Large intestine (tissue), 12 donors: Measurements from ENCODE around the gene NAALADL1. TPM values are rescaled to one million over a fixed set of nuclear protein-coding genes. Genes with fewer than 3 reads are reported as not detected.

Experiments
- DNase-seq, 2 donors: peaks; one replicate each; pipeline versions ENCODE4 v3.0.0 to v3.0.0-alpha.2; 2013
- H3K27ac ChIP-seq: one replicate; pipeline ENCODE4 v1.5.1; 2013; ENCODE audit warnings: low read length
- H3K27me3 ChIP-seq: 2 replicates; pipeline ENCODE4 v1.6.1; 2013; ENCODE audit warnings: low read length; ENCODE audit not compliant: control insufficient read depth, insufficient read depth
- H3K36me3 ChIP-seq: 2 replicates; pipeline ENCODE4 v1.6.1; 2013; ENCODE audit warnings: low read length; ENCODE audit not compliant: control insufficient read depth, insufficient read depth
- H3K4me1 ChIP-seq: one replicate; pipeline ENCODE4 v1.6.1; 2013; ENCODE audit warnings: low read length; ENCODE audit not compliant: control insufficient read depth, insufficient read depth
- H3K4me3 ChIP-seq: one replicate; pipeline ENCODE4 v1.5.1; 2013; ENCODE audit warnings: low read length
- H3K9me3 ChIP-seq: one replicate; pipeline ENCODE4 v1.6.1; 2013; ENCODE audit warnings: mild to moderate bottlenecking, low read depth, low read length, moderate library complexity; ENCODE audit not compliant: control insufficient read depth
- WGBS: methylation state at CpG from one replicate; pipeline ENCODE4 v1.1.5; 2013; ENCODE audit warnings: low lambda C conversion rate; ENCODE audit not compliant: insufficient coverage; 5-methylcytosine and 5-hydroxymethylcytosine counted together
- long read RNA-seq, 11 donors: transcript quantifications; one replicate each; lab custom pipeline, GENCODE V29; 2026
- polyA plus RNA-seq: library from polyadenylated mRNA; unstranded; fragments of 120-200 nt; gene quantifications from one replicate; pipeline ENCODE4 v1.2.1, GENCODE V29; 2013

NAALADL1 gene
- polyA plus RNA-seq, result 8.9 TPM
- long read RNA-seq, donor 1, result 0 reads
- long read RNA-seq, donor 2, partial matches to known transcripts, result 0 of 3 reads
- long read RNA-seq, donor 2, other reads (novel, unspliced or antisense), result 0 of 3 reads
- long read RNA-seq, donor 3, result 0 reads
- long read RNA-seq, donor 4, result 0 reads
- long read RNA-seq, donor 5, partial matches to known transcripts, result 0 of 2 reads
- long read RNA-seq, donor 5, other reads (novel, unspliced or antisense), result 0 of 2 reads
- long read RNA-seq, donor 6, partial matches to known transcripts, result 0 of 1 reads
- long read RNA-seq, donor 6, other reads (novel, unspliced or antisense), result 0 of 1 reads
- long read RNA-seq, donor 7, partial matches to known transcripts, result 0 of 2 reads
- long read RNA-seq, donor 7, other reads (novel, unspliced or antisense), result 0 of 2 reads
- long read RNA-seq, donor 8, partial matches to known transcripts, result 0 of 2 reads
- long read RNA-seq, donor 8, other reads (novel, unspliced or antisense), result 0 of 2 reads
- long read RNA-seq, donor 9, partial matches to known transcripts, result 22 of 22 reads
- long read RNA-seq, donor 9, other reads (novel, unspliced or antisense), result 0 of 22 reads
- long read RNA-seq, donor 10, partial matches to known transcripts, result 0 of 3 reads
- long read RNA-seq, donor 10, other reads (novel, unspliced or antisense), result 0 of 3 reads
- long read RNA-seq, donor 11, partial matches to known transcripts, result 0 of 2 reads
- long read RNA-seq, donor 11, other reads (novel, unspliced or antisense), result 0 of 2 reads

- peak in 1 of 2 donors; percentile 37 for DNase-seq
- Histone ChIP-seq H3K27me3 (no peaks in the 10 kb centered on the region), H3K9me3 (no peaks in the 10 kb centered on the region), H3K36me3 (no peaks in the 10 kb centered on the region), H3K27ac (no peak within 1 kb of the TSS), H3K4me1 (peaks cover 31% of the 10 kb centered on the region), H3K4me3 (no peak within 1 kb of the TSS)
- no CpG with 5 or more reads among the region's 8 CpGs for WGBS
These were observed at the start of gene NAALADL1 for GRCh38 chr11:65058419-65059054. Gene NAALADL1 (minus strand): TSS chr11:65058553. CDS start chr11:65058521, 32 bp downstream.

- H3K27ac ChIP-seq, result no peak overlapping the region
- peaks cover 43% of the 10 kb centered on the region for H3K36me3 ChIP-seq
- H3K4me3 ChIP-seq, result no peak overlapping the region
- WGBS, result no CpG with 5 or more reads among the region's 52 CpGs
- H3K9me3 ChIP-seq, result peaks cover 8% of the 10 kb centered on the region
- DNase-seq, result no peak
- H3K27me3 ChIP-seq, result peaks cover 2% of the 10 kb centered on the region
- H3K4me1 ChIP-seq, result peaks cover 15% of the 10 kb centered on the region
These were observed 49.6 kb upstream of the NAALADL1 start for GRCh38 chr11:65107751-65108468.

- no peak for DNase-seq
- Histone ChIP-seq H3K36me3 (peaks cover 49% of the 10 kb centered on the region), H3K27ac (no peak overlapping the region), H3K9me3 (peaks cover 8% of the 10 kb centered on the region), H3K4me3 (no peak overlapping the region), H3K27me3 (no peaks in the 10 kb centered on the region), H3K4me1 (peaks cover 12% of the 10 kb centered on the region)
- WGBS, result no CpG with 5 or more reads among the region's 15 CpGs
These were observed 48.7 kb upstream of the NAALADL1 start for GRCh38 chr11:65107078-65107477.

- WGBS, result no CpG with 5 or more reads among the region's 4 CpGs
- no peak for DNase-seq
- Histone ChIP-seq H3K36me3 (peaks cover 44% of the 10 kb centered on the region), H3K9me3 (peaks cover 8% of the 10 kb centered on the region), H3K4me1 (no peaks in the 10 kb centered on the region), H3K27me3 (no peaks in the 10 kb centered on the region), H3K4me3 (no peak overlapping the region), H3K27ac (no peak overlapping the region)
These were observed 46.3 kb upstream of the NAALADL1 start for GRCh38 chr11:65104628-65105027.

GRCh38 chr11:65103476-65103875 is 45.1 kb upstream of the NAALADL1 start:
- Histone ChIP-seq H3K4me3 (no peak overlapping the region), H3K9me3 (peaks cover 8% of the 10 kb centered on the region), H3K27ac (no peak overlapping the region), H3K27me3 (no peaks in the 10 kb centered on the region), H3K4me1 (no peaks in the 10 kb centered on the region), H3K36me3 (peaks cover 40% of the 10 kb centered on the region)
- DNase-seq, result no peak

GRCh38 chr11:65102142-65103095 is 44.1 kb upstream of the NAALADL1 start:
- DNase-seq, result no peak
- H3K36me3 ChIP-seq, result peaks cover 35% of the 10 kb centered on the region
- WGBS, result no CpG with 5 or more reads among the region's 8 CpGs
- H3K4me3 ChIP-seq, result no peak overlapping the region
- no peaks in the 10 kb centered on the region for H3K27me3 ChIP-seq
- H3K27ac ChIP-seq, result no peak overlapping the region
- H3K4me1 ChIP-seq, result peaks cover 3% of the 10 kb centered on the region
- H3K9me3 ChIP-seq, result no peaks in the 10 kb centered on the region

- no peak for DNase-seq
- Histone ChIP-seq H3K27me3 (no peaks in the 10 kb centered on the region), H3K9me3 (no peaks in the 10 kb centered on the region), H3K4me3 (no peak overlapping the region), H3K36me3 (peaks cover 27% of the 10 kb centered on the region), H3K4me1 (peaks cover 10% of the 10 kb centered on the region), H3K27ac (no peak overlapping the region)
- WGBS, result no CpG with 5 or more reads among the region's 6 CpGs
These were observed 42.5 kb upstream of the NAALADL1 start for GRCh38 chr11:65100674-65101350.

GRCh38 chr11:65096926-65097325 is 38.6 kb upstream of the NAALADL1 start:
- peak overlapping the region; percentile 93 for H3K27ac ChIP-seq
- WGBS, result no CpG with 5 or more reads among the region's 8 CpGs
- no peaks in the 10 kb centered on the region for H3K9me3 ChIP-seq

More at GRCh38 chr11:65096926-65097325, 38.6 kb upstream of the NAALADL1 start:
- Histone ChIP-seq H3K36me3 (peaks cover 13% of the 10 kb centered on the region), H3K4me3 (peak overlapping the region; percentile 87), H3K27me3 (no peaks in the 10 kb centered on the region), H3K4me1 (peaks cover 15% of the 10 kb centered on the region)
- no peak for DNase-seq
